OCI-LY7 (cell line): ENCODE data around the gene NACC2.

Source experiments
- CTCF ChIP-seq: fragments of 200-600 bp; sonication (generic); conservative IDR thresholded peaks from 2 replicates; pipeline ENCODE4 v1.5.1; 2014; ENCODE audit warnings: mild to moderate bottlenecking, antibody characterized with exemption, low read length, moderate library complexity, mixed read lengths
- EZH2phosphoT487 ChIP-seq: fragments of 200-600 bp; sonication (generic); IDR thresholded peaks from 2 replicates; pipeline ENCODE4 v1.6.1; 2018; ENCODE audit warnings: low read depth, borderline replicate concordance, mild to moderate bottlenecking, mixed run types, antibody characterized with exemption, low read length, moderate library complexity, mixed read lengths

GRCh38 chr9:136024696-136025316, 70.3 kb downstream of the NACC2 start:
- TF ChIP-seq CTCF: no peak
- no peak for TF ChIP-seq EZH2phosphoT487
